GM12873 (cell line): Measurements from ENCODE around the gene CD300A.

Experiments
- CTCF ChIP-seq: IDR thresholded peaks from 2 replicates; pipeline ENCODE4 v1.5.1; 2012; ENCODE audit warnings: low read depth, mild to moderate bottlenecking, moderate library complexity, low read length, control low read depth; ENCODE audit not compliant: insufficient read depth; ENCODE audit errors: missing control alignments

CD300A gene

GRCh38 chr17:74457146-74457819 is 9.2 kb upstream of the CD300A start:
- TF ChIP-seq CTCF = peak; percentile 86

- no peak for TF ChIP-seq CTCF
Measured at GRCh38 chr17:74457820-74458166, 8.6 kb upstream of the CD300A start.

DNA sequence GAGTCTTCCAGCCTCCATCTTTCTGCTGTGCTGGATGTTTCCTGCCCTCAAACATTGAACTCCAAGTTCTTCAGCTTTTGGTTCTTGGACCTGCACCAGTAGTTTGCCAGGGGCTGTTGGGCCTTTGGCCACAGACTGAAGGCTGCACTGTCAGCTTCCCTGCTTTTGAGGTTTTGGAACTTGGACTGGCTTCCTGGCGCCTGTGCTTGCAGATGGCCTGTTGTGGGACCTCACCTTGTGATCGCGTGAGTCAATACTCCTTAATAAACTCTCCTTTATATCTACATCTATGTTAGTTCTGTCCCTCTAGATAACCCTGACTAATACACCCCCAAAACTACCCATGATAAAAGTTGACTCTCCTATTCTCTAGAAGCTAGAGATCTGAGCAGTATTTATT is 7.6 kb upstream of the CD300A start:
- TF ChIP-seq CTCF = no peak

DNA sequence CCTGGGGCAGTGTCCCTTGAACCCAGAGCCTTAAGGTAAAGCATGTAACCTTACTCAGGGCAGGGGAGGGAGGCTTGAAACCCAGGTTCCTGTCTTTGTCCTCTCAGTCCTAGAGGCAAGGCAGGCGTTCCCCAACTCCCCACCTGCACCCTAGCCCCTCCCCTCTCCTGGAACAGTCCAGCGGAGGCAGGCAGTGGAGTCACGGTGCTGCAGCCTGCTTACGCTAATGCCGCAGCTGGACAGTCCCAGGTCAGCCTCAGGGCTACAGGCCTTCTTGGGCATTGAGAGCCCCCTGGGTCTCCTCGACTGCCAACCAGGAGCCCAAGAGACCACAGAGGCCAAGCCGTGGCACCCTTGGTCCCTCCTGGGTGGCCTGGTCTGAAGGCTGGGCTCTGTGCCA is 6.8 kb upstream of the CD300A start:
- no peak for TF ChIP-seq CTCF

GRCh38 chr17:74460241-74460640 is 6.2 kb upstream of the CD300A start:
- no peak for TF ChIP-seq CTCF

- no peak for TF ChIP-seq CTCF
Measured at GRCh38 chr17:74460996-74461395, 5.4 kb upstream of the CD300A start.

GRCh38 chr17:74461611-74462010 is 4.8 kb upstream of the CD300A start:
- TF ChIP-seq CTCF = no peak
